ENCODE measurements around the gene HSH2D. TPM values are rescaled to one million over a fixed set of nuclear protein-coding genes. Genes with fewer than 3 reads are reported as not detected.

Gene HSH2D
- total RNA-seq, 2 experiments from 2014 or later: 72.5 to 80.6 TPM

GRCh38 chr19:16205205-16206045 is 61.9 kb downstream of the HSH2D start:
- Mint-ChIP-seq H3K36me3 (peaks cover 43% of the 10 kb centered on the region), H3K27me3 (no peaks in the 10 kb centered on the region), H3K27ac (no peak overlapping the region), H3K4me1 (peaks cover 49% of the 10 kb centered on the region), H3K4me3 (no peak overlapping the region), H3K9me3 (no peaks in the 10 kb centered on the region)
- ATAC-seq (ENCODE audit: low read depth) (no peak), DNase-seq (no peak)
- POLR2A ChIA-PET: no interaction called here

GRCh38 chr19:16206046-16206605 is 62.6 kb downstream of the HSH2D start:
- Mint-ChIP-seq H3K36me3 (peaks cover 45% of the 10 kb centered on the region), H3K4me3 (no peak overlapping the region), H3K4me1 (peaks cover 44% of the 10 kb centered on the region), H3K9me3 (no peaks in the 10 kb centered on the region), H3K27ac (peak overlapping the region; percentile 45), H3K27me3 (no peaks in the 10 kb centered on the region)
- ATAC-seq (ENCODE audit: low read depth) (no peak), DNase-seq (no peak)
- POLR2A ChIA-PET: no interaction called here

- H3K27ac Mint-ChIP-seq: peak overlapping the region; percentile 74
Measured at GRCh38 chr19:16206637-16207036, 63.2 kb downstream of the HSH2D start.

GRCh38 chr19:16207063-16207462 is 63.6 kb downstream of the HSH2D start:
- H3K27me3 Mint-ChIP-seq: no peaks in the 10 kb centered on the region
- H3K4me3 Mint-ChIP-seq: no peak overlapping the region
- no peak for DNase-seq
- H3K27ac Mint-ChIP-seq: peak overlapping the region; percentile 74
- ATAC-seq (ENCODE audit: low read depth): no peak
- peaks cover 38% of the 10 kb centered on the region for H3K4me1 Mint-ChIP-seq
- no peaks in the 10 kb centered on the region for H3K9me3 Mint-ChIP-seq
- POLR2A ChIA-PET: interaction anchor here (1.0 to 1.3 kb wide), 2 partner anchors 9 to 22 kb away, joined by 3 to 5 read pairs; partner anchors contain the start of gene AP1M1
- peaks cover 53% of the 10 kb centered on the region for H3K36me3 Mint-ChIP-seq

More at GRCh38 chr19:16206637-16207036, 63.2 kb downstream of the HSH2D start:
- H3K36me3 Mint-ChIP-seq: peaks cover 49% of the 10 kb centered on the region
- H3K4me3 Mint-ChIP-seq: no peak overlapping the region
- no peaks in the 10 kb centered on the region for H3K9me3 Mint-ChIP-seq
- ATAC-seq (ENCODE audit: low read depth) (peak; percentile 13), DNase-seq (no peak)
- no peaks in the 10 kb centered on the region for H3K27me3 Mint-ChIP-seq
- POLR2A ChIA-PET: no interaction called here
- H3K4me1 Mint-ChIP-seq: peaks cover 41% of the 10 kb centered on the region

- Mint-ChIP-seq H3K27me3 (no peaks in the 10 kb centered on the region), H3K4me1 (peaks cover 38% of the 10 kb centered on the region), H3K4me3 (peak overlapping the region; percentile 25), H3K9me3 (no peaks in the 10 kb centered on the region), H3K27ac (peak overlapping the region; percentile 81), H3K36me3 (peaks cover 56% of the 10 kb centered on the region)
- ATAC-seq (ENCODE audit: low read depth) (no peak), DNase-seq (no peak)
- POLR2A ChIA-PET: interaction anchor here (1.0 to 1.3 kb wide), 2 partner anchors 10 to 21 kb away, joined by 3 to 5 read pairs; partner anchors contain the start of gene AP1M1
Measured at GRCh38 chr19:16207490-16208025, 64.1 kb downstream of the HSH2D start.

Other genes starting within 250 kb of the HSH2D start
- gene CYP4F2, start 245.6 kb upstream of the HSH2D start, total RNA-seq: under 1 TPM in 1 of 2 experiments, not detected in 1; 0.33 TPM
- not detected for gene CYP4F11, start 209.2 kb upstream of the HSH2D start, total RNA-seq
- gene OR10H4, start 194.7 kb upstream of the HSH2D start, total RNA-seq: not detected
- 100 to 1,000 TPM; 278 to 282 TPM for gene TPM4, start 67.2 kb upstream of the HSH2D start, total RNA-seq
- gene RAB8A, start 31.8 kb upstream of the HSH2D start, total RNA-seq: 100 to 1,000 TPM; 133 to 153 TPM
- gene CIB3, start 29.8 kb downstream of the HSH2D start, total RNA-seq: not detected
- 10 to 100 TPM; 61.4 to 63.4 TPM for gene FAM32A, start 41.7 kb downstream of the HSH2D start, total RNA-seq
- gene AP1M1, start 54.2 kb downstream of the HSH2D start, total RNA-seq: 100 to 1,000 TPM; 132 to 135 TPM
- 100 to 1,000 TPM; 172 to 193 TPM for gene KLF2, start 181.1 kb downstream of the HSH2D start, total RNA-seq